GM18870 (cell line): ENCODE data around the gene ISG15.
"Not testable (repeated sequence)": the region's sequence is repeated elsewhere in the genome, so short reads cannot be mapped to it uniquely, and the experiment has no call there.

Source experiments
- ATAC-seq: cut with Tn5 transposase; IDR thresholded peaks from one replicate; pipeline ENCODE4 v1.9.1; 2021; ENCODE audit warnings: moderate library complexity; ENCODE audit not compliant: unreplicated experiment

Gene ISG15

GRCh38 chr1:993379-993995, 19.8 kb upstream of the ISG15 start:
- no peak for ATAC-seq

GRCh38 chr1:994546-994945, 18.8 kb upstream of the ISG15 start:
- not testable (repeated sequence) for ATAC-seq

GRCh38 chr1:995665-996633, 17.3 kb upstream of the ISG15 start:
- ATAC-seq, result no peak

GRCh38 chr1:996851-997712, 16.2 kb upstream of the ISG15 start:
- no peak for ATAC-seq

- ATAC-seq, result no peak
Measured at GRCh38 chr1:997713-997992, 15.6 kb upstream of the ISG15 start.

- ATAC-seq, result no peak
Measured at GRCh38 chr1:997993-998744, 15.1 kb upstream of the ISG15 start.

GRCh38 chr1:998745-998994, 14.6 kb upstream of the ISG15 start:
- no peak for ATAC-seq

- ATAC-seq, result no peak
Measured at GRCh38 chr1:998995-999724, 14.1 kb upstream of the ISG15 start.

- no peak for ATAC-seq
Measured at GRCh38 chr1:999725-1000356, 13.5 kb upstream of the ISG15 start, which contains the start of gene HES4. Gene HES4 (minus strand): TSS chr1:1000097. CDS start chr1:999973, 124 bp downstream.

GRCh38 chr1:1000357-1001056, 12.8 kb upstream of the ISG15 start:
- ATAC-seq, result no peak

- no peak for ATAC-seq
Measured at GRCh38 chr1:1001057-1001783, 12.1 kb upstream of the ISG15 start.

GRCh38 chr1:1003618-1004419, 9.5 kb upstream of the ISG15 start:
- ATAC-seq, result no peak

GRCh38 chr1:1004420-1004779, 8.9 kb upstream of the ISG15 start:
- no peak for ATAC-seq

GRCh38 chr1:1004780-1005697, 8.3 kb upstream of the ISG15 start:
- no peak for ATAC-seq

GRCh38 chr1:1005774-1006304, 7.5 kb upstream of the ISG15 start:
- ATAC-seq, result no peak

- ATAC-seq, result no peak
Measured at GRCh38 chr1:1006305-1007159, 6.8 kb upstream of the ISG15 start.
